ENCODE data around the gene ZNF732.
"Not testable (repeated sequence)": the region's sequence is repeated elsewhere in the genome, so short reads cannot be mapped to it uniquely, and the experiment has no call there.

The ZNF732 gene

DNA sequence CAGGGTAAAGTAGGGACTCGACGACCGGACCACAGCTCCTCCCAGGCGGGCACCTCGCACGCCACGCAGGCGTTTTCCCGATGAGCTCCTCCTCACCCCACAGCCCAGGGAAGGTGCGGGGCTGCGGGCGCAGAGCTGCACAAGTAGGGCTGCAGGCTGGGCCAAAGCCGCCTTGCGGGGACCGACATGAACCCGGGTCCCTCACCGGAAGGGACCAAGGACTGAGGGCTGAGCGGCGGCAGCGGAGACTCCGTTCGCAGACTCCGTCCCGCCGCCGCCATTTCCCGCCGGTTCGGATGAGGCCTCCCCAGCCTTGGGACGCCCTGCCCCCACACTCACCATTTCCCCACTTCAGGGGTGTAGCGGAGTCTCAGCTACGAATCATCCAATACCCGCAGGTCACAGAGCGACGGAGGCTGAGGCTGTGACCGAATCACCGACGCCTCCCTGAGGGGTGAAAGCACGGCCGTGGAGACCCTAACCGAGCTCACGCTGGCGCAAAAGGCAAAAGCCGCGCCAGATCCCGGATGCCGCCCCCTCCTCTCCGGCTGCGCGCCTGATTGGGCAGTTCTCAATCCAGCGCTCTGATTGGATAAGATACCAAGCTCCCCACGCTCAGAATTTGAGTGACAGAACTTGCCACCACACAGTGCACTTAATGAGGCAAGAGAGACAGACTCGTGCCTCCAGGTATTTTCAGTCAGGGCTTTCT, at the start of gene ZNF732:
Gene ZNF732 (minus strand): TSS at position 506 of the 712 bp plus-strand sequence. CDS start 164 bp downstream, at position 342.
- FAIRE-seq, result no peak

DNA sequence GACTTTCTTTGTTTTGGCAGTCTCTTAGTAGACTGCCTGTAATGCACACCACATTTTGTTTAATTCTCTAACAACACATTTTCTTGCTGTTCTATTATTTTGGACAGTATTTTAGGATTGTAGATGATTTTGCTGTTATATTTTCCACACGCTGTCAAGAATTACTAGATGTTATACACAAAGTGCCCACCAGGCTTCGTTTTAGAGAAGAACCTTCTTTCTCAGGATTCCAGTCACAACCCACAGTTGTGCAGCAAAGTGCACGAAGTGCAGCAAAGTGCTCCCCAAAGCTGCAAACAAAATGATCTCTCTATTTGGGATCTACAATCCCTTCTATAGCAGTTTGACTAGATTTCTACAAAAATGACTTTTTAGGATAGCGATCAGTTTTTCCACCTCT, 34.7 kb upstream of the ZNF732 start:
- no peak for FAIRE-seq

DNA sequence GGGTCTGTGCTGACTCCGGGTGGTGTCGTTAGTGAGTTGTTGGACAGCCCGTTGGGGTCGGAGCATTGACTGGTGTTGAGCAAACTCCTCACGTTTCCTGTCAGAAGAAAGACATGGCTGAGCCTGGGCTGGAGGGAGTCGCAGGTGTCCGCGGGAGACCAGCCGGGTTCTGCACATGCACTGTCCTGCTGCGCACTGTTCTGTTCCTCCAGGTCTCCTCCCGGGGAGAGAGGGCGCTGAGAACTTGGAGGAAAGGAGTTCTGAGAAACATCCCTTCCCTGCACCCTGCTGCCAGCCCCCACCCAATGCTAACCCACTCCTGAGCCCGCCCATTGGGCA, 33.5 kb upstream of the ZNF732 start:
- no peak for FAIRE-seq

DNA sequence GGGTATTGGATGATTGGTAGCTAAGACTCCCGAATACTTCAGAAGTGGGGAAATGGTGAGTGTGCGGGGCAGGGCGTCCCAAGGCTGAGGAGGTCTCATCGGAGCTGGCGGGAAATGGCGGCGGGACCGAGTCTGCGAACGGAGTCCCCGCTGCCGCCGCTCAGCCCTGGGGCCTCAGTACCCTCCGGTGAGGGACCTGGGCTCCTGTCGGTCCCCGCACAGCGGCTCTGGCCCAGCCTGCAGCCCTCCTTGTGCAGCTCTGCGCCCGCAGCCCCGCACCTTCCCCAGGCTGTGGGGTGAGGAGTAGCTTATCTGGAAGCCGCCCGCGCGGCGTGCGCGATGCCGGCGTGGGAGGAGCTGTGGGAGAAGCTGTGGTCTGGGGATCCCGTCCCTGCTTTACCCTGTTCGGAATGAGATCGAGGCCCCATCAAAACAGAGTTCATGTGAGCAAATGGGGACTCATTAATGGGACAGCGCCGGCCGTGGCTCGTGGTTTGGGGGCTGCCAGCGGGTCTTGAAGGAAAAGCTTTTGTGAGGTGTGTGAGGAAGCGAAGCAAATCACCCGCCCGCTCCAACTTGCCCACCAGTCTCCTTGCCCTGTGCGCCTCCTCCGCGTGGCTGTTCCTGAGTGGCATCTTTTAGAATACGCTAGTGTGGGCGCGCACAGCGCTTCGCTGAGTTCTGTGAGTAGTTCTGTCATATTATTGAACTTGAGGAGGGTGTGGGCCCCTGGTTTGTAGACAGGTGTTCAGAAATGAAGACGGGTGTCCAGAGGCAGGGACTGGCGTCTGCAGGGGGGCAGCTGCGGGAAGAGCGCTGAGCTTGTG, 32.9 kb upstream of the ZNF732 start:
- no peak for FAIRE-seq

DNA sequence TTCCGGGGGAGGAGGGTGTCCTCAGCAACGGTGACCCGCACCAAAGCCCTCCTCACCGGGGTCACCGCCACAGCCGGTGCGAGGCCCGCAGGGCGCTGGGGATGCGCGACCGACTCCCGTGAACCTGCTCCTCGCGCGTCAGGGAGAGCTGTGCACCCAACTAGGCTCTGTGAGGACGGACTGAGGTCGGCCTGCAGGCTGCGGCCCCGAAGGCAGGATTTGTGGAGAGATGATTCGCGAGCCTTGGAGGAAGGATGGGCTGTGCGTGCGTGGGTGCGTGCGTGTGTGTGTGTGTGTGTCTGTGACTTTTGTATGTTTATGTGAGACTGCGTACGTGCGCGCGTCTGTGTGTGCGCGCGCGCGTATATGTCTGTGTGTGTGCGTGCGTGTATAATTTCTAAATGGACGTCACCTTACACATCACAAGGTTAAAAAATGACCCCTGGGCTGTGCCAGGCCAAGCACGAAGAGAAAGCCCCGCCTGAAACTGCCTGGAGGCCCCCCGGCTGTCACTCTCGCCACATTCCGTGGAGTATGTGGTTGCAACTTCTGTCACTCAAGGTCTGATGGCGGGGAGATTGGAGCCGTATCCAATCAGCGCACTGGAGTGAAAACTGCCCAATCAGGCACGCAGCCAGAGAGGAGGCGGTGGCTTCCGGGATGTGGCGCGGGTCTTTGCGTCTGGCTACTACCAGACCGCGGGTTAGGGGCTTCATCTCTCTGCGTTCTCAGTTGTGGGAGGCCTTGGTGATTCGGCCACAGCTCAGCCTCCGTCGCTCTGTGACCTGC, 32.1 kb upstream of the ZNF732 start, which contains the start of gene ZNF141:
Gene ZNF141 (plus strand): TSS at position 672 of the 789 bp plus-strand sequence. CDS start 170 bp downstream, outside the sequence.
- FAIRE-seq, result peak; percentile 96

DNA sequence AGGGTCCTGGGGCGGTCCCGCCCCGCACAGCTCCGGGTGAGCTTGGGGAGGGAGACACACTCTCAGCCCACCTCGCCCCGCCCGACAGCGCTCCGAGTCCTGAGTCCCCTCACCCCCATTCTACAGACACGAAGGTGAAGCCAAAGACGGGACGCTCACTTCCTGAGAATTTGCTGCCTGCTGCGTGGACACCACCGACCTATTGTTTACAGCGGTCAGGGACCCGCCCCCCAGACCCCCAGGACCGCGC, 31.5 kb upstream of the ZNF732 start:
- no peak for FAIRE-seq

DNA sequence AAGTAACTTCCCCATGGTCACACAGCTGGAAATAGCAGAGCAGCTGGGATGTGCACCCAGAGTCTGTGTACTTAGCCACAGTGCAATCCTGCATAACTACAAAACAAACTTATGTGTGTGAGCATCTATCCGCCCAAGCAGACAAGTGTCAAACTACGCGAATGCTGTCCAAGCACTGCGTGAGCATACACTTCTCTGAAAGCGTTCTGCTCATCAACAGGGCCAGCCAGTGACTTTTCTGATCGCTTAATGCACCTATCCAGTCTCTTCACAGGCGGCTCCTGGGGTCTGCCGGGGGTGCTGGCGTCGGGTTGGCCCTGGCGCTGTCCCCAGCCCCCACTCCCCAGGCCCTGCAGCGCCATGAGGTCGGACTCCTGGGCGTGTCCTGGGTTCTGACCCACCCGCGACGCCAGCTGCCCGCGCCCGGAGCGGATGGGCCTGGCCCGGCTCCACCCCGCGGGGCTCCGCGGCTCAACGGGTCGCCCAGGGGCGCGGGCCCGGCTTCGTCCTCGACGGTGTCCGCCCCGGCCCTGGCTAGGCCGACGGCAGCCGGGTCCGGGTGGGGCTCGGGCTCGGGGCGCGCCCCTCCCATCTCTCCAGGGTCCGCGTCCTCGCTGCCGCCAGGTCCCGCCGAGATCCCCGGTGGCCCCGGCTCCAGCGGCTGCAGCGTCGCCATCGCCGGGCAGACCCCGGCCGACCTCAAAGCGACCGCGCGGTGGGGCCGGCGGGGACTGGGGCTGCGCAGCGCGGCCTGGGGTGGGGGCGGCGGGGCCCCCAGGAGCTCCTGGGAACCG, 31.0 kb upstream of the ZNF732 start:
- no peak for FAIRE-seq

DNA sequence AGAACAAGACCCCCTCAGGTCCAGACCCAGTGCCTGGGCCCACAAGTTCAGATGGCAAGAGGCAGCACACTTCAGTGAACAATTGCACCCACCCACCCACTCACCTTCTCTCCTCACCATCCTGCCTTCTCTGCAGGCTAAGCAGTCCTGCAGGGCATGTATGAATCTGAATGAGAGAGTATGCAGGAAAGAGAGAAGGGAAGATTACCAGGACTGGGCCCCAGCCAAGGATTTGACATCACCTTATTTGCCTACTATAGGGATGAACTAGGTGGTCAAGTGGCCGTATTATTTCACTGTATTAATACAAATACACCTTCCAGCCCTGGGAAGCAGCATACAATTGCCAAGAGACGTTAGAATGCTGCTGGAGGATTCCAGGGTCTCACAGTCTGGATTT, 30.2 kb upstream of the ZNF732 start:
- FAIRE-seq, result no peak

DNA sequence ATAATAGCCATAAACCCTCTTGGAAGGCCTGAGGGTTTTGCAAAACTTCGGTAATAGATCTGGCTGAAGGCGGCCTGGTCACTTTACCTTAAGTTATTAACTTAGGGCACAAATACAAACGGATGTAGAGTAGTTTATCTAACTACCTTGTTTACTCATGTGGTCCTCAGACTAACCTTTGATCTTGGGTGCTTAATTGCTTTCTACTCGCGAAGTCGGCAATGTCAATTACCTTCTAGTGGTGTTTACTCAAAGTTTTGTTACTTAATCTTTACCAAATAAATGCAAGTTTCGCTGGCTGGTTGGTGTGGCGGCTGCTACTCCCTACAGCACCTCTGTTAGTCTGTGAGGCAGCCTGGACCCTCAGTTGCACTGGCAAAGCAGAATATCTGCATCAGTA, 23.5 kb upstream of the ZNF732 start:
- no peak for FAIRE-seq

DNA sequence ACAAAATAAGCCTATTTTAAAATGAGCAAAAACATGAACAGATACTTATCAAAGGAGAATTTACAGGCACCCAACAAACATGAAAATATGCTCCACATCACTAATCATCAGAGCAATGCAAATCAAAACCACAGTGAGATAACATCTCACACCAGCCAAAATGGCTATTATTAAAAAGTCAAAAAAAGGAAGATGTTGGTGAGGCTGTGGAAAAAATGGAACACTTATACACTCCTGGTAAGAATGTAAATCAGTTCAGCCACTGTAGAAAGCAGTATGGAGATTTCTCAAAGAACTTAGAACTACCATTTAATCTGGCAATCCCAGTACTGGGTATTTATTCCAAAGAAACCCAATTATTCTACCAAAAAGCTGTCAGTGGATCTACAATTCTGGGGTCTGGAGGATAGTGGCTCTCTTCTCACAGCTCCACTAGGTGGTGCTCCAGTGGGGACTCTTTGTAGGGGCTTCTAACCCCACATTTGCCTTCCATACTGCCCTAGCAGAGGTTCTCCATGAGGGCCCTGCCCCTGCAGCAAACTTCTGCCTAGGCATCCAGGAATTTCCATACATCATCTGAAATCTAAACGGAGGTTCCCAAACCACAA, 9.1 kb upstream of the ZNF732 start:
- FAIRE-seq, result no peak

DNA sequence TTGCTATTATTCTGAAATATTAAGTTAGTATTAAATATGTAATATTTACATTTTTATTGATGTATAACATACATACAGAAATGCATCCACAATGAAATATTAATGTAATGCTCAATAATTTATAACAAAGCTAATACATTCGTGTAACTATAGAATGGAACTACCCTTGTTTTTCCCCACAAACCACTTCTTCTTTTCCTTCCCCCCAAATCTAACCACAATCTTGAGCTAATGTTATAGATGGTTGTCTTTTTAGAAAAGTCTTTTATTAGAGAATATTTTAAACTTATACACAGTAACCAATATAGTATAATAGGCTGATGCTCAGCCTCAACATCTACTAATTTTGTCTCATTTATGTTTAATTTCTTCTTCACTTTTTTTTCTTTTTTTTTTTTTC, 4.5 kb upstream of the ZNF732 start:
- no peak for FAIRE-seq

DNA sequence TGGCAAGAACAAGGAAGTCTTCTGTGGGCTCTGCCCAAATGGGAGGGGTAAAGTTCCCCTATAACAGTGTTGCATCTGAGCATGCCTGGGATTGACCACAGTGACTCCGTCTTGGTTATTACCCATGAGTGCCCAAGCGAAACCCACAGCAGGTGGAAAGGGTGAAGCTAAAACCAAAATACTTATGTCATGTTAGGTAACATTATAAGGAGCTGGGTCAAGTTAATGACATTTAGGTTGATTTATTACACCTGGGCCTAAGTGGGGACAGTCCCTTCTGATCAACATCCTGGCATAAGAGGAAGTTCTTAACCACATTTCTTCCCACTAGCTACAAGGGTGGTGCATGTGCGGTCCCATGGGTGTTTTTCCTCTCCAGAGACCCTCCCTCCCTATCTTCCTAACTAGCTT, 1.3 kb upstream of the ZNF732 start:
- no peak for FAIRE-seq

DNA sequence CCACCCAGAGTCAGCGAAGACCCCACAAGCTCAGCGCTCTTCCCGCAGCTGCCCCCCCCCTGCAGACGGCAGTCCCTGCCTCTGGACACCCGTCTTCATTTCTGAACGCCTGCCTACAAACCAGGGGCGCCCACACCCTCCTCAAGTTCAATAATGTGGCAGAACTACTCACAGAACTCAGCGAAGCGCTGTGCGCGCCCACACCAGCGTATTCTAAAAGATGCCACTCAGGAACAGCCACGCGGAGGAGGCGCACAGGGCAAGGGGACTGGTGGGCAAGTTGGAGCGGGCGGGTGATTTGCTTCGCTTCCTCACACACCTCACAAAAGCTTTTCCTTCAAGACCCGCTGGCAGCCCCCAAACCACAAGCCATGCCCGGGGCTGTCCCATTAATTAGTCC, 758 bp downstream of the ZNF732 start:
- FAIRE-seq, result not testable (repeated sequence)

DNA sequence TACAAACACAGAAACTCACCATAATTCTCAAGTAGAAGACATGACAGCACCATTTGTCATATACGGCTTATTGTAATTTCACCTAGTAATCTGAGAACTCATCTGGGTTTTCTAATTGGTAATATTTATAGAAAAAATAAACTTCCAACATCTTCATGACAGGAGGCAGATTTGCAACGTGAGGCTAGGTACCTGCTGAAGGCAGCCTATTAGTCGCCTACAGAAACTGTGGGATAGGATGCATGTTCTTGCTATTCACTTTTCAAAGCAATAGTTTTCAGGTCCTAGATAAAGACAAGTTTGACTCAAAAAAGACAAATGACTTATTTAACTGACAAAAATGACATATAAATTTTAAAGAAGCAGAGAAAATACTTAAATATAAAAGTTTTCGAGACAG, 2.9 kb downstream of the ZNF732 start:
- no peak for FAIRE-seq

DNA sequence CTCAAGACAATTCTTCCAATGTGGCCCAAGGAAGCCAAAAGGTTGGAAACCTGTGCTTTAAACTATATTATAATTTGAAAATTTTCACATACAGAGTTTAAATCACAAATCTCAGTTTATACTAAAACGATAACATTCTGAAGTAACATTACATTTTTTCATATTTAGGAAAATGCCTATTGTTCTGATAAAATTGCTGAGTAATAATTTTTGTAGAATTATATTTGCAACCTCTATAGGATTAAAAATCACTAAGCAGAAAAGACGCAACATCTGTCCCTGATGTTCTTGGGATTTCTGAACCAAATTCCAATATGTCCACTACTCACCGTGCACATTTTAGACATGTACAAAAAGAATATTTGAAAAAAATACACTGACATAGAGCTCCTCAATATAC, 10.5 kb downstream of the ZNF732 start:
- FAIRE-seq, result peak; percentile 24

DNA sequence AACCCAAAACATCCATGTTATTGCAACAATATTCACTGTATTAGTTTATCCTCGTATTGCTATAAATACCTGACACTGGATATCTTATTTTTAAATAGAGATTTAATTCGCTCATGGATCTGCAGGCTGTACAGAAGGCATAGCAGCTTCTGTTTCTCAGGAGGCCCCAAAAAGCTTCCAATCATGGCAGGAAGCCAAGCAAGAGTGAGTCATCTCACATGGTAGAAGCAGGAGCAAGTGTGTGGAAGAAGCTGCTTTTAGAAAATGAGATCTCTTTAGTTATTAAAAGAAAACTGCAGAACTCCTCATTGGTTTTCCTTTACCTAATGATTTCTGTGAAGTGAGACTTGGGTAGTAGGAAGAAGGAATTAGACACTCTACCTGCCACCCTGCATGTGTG, 16.4 kb downstream of the ZNF732 start:
- FAIRE-seq, result no peak

DNA sequence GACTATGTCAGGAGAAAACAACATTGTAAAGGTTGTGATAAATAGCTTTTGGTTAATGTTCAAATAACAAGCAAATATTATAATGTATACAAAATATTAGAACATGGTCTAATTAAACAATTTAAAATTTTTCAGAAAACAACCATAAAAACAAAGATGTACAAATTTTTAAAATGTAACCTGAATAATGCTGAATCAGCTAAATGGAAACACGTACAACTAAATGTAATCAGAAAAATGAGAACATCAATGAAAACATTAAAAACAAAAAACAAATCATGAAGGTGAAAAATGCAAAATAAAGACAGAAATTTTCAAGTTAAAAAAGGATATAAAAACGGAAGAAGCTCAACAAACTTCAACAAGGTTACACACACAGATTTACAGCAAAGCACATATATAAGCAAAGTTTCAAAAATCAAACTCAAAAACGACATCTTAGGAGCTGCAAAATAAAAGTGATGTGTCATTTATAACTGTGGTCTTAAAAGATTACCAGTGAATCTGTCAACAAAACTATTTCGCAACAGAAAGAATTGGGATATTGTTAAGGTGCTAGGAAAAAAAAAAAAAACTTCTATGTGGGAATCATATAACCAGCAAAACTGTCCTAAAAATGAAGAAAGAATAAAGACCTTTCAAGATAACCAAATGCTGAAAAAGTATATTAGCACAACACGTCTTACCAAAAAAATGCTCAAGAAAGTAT, 31.8 kb downstream of the ZNF732 start:
- no peak for FAIRE-seq

DNA sequence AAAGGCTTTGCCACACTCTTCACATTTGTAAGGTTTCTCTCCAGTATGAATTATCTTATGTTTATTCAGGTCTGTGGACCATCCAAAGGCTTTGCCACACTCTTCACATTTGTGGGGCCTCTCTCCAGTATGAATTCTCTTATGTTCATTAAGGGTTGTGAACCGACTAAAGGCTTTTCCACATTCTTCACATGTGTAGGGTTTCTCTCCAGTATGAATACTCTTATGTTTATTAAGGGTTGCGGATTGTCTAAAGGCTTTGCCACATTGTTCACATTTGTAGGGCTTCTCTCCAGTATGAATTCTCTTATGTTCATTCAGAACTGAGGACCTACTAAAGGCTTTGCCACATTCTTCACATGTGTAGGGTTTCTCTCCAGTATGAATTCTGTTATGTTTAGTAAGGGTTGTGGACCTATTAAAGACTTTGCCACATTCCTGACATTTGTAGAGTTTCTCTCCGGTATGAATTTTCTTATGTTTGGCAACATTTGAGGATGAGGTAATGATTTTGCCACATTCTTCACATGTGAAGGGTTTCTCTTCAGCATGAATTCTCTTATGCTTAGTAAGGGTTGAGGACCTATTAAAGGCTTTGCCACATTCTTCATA, 33.7 kb downstream of the ZNF732 start:
- no peak for FAIRE-seq

DNA sequence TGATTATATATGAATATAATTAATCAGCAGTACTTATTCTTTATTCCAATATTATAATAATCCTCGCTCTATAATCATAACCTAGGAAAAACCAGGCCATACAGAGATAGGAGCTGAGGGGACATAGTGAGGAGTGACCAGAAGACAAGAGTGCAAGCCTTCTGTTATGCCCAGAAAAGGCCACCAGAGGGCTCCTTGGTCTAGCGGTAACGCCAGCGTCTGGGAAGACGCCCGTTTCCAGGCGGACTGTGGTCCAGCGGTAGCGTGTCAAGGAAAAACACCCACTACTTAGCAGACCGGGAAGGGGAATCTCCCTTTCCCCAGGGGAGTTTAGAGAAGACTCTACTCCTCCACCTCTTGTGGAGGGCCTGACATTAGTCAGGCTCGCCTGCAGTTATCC, 46.0 kb downstream of the ZNF732 start:
- not testable (repeated sequence) for FAIRE-seq

DNA sequence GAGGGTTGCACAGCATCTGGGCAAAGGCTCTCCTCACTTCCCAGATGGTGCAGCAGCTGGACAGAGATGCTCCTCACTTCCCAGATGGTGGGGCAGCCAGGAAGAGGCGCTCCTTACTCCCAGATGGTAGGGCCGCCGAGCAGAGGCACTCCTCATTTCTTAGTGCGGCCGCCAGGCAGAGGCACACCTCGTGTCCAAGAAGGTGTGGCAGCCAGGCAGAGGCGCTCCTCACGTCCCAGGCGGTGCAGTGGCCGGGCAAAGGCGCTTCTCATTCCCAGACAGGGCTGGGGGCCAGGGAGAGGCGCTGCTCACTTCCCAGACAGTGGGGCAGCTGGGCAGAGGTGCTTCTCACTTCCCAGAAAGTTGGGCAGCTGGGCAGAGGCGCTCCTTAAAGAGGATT, 48.8 kb downstream of the ZNF732 start:
- no peak for FAIRE-seq

Measured in colon (tissue), 2 donors.